ENCODE results near the gene LMO1.

GRCh38 chr11:8252946-8253345 is 10.7 kb downstream of the LMO1 start:
- no peak for TF ChIP-seq POLR2A (IDR thresholded peaks at IDR 0.05; ENCODE audit: low read depth)
- TF ChIP-seq, protein P1, sequence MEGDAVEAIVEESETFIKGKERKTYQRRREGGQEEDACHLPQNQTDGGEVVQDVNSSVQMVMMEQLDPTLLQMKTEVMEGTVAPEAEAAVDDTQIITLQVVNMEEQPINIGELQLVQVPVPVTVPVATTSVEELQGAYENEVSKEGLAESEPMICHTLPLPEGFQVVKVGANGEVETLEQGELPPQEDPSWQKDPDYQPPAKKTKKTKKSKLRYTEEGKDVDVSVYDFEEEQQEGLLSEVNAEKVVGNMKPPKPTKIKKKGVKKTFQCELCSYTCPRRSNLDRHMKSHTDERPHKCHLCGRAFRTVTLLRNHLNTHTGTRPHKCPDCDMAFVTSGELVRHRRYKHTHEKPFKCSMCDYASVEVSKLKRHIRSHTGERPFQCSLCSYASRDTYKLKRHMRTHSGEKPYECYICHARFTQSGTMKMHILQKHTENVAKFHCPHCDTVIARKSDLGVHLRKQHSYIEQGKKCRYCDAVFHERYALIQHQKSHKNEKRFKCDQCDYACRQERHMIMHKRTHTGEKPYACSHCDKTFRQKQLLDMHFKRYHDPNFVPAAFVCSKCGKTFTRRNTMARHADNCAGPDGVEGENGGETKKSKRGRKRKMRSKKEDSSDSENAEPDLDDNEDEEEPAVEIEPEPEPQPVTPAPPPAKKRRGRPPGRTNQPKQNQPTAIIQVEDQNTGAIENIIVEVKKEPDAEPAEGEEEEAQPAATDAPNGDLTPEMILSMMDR (IDR thresholded peaks at IDR 0.05) = no peak
- no peak for TF ChIP-seq POLR2AphosphoS5 (IDR thresholded peaks at IDR 0.05)
- TF ChIP-seq EP300 (IDR thresholded peaks at IDR 0.05) = no peak

Measured in esophagus muscularis mucosa (tissue), 4 donors.